HEK293 (cell line): ENCODE data around the gene CD3D.
A peak's percentile ranks its signal among the peaks of the same experiment; 100 is the strongest.

Source experiments
- CTCF ChIA-PET: fragments of 350-600 bp; formaldehyde crosslinking; extraction: SDS; loops from one replicate; lab custom pipeline; 2021; ENCODE audit warnings: antibody characterized with exemption; lab: Yijun Ruan, JAX
- POLR2A ChIA-PET: fragments of 300-600 bp; formaldehyde crosslinking; extraction: SDS; loops from one replicate; lab custom pipeline; 2020; ENCODE audit warnings: antibody characterized with exemption, inconsistent platforms; lab: Yijun Ruan, JAX
- H3K27ac ChIP-seq: fragments of 200-500 bp; sonication (Bioruptor generic); 2 replicates; pipeline ENCODE4 v1.5.1; 2014; ENCODE audit warnings: low read depth, low read length, control low read depth, inconsistent platforms; ENCODE audit errors: extremely low read depth
- H3K36me3 ChIP-seq, 2 experiments: fragments of 200-500 bp in 1 of 2; sonication (Bioruptor generic) in 1 of 2; 1 replicate in 1 of 2; 2 replicates in 1 of 2; pipeline ENCODE4 v1.5.1; 2014 to 2017; ENCODE audit warnings: inconsistent platforms in 2 of 2, low read length in 2 of 2; ENCODE audit not compliant: control insufficient read depth in 2 of 2, insufficient read depth in 1 of 2
- H3K4me1 ChIP-seq: fragments of 200-500 bp; sonication (Bioruptor generic); 2 replicates; pipeline ENCODE4 v1.5.1; 2014; ENCODE audit warnings: mild to moderate bottlenecking, low read length, inconsistent platforms; ENCODE audit not compliant: control insufficient read depth, insufficient read depth
- H3K4me3 ChIP-seq: 2 replicates; pipeline ENCODE4 v1.5.1; 2011; ENCODE audit warnings: low read depth, mild to moderate bottlenecking, control low read depth, low read length, moderate library complexity
- H3K9me3 ChIP-seq: fragments of 200-500 bp; sonication (Bioruptor generic); 2 replicates; pipeline ENCODE4 v1.5.1; 2014; ENCODE audit warnings: low read depth, low read length, inconsistent platforms; ENCODE audit not compliant: control insufficient read depth, insufficient read depth
- PBX3 ChIP-seq: sonication (generic); formaldehyde crosslinking; IDR thresholded peaks from 2 replicates; pipeline ENCODE4 v1.8.1; 2022; ENCODE audit warnings: mild to moderate bottlenecking, moderate library complexity, missing genetic modification reagents
- SETDB1 ChIP-seq: IDR thresholded peaks from one replicate; pipeline ENCODE4 v1.6.1; 2017; ENCODE audit warnings: mild to moderate bottlenecking, low read length, moderate library complexity, mixed read lengths; ENCODE audit not compliant: insufficient read length
- SP3 ChIP-seq: fragments of 450-650 bp; formaldehyde crosslinking; IDR thresholded peaks from 2 replicates; pipeline ENCODE4 v1.5.1; 2016; ENCODE audit warnings: missing biosample characterization, missing genetic modification characterization
- ZBTB44 ChIP-seq: fragments of 450-650 bp; IDR thresholded peaks from 2 replicates; pipeline ENCODE4 v1.5.1; 2018; ENCODE audit warnings: missing biosample characterization, mild to moderate bottlenecking, missing genetic modification characterization
- ZNF18 ChIP-seq: fragments of 450-650 bp; formaldehyde crosslinking; IDR thresholded peaks from 2 replicates; pipeline ENCODE4 v1.5.1; 2016; ENCODE audit warnings: missing biosample characterization, missing genetic modification characterization
- ZNF2 ChIP-seq: fragments of 450-650 bp; formaldehyde crosslinking; IDR thresholded peaks from 2 replicates; pipeline ENCODE4 v1.5.1; 2016; ENCODE audit warnings: missing biosample characterization, missing genetic modification characterization
- ZNF335 ChIP-seq: fragments of 450-650 bp; formaldehyde crosslinking; conservative IDR thresholded peaks from 2 replicates; pipeline ENCODE4 v1.5.1; 2016; ENCODE audit warnings: missing biosample characterization, missing genetic modification characterization
- ZNF362 ChIP-seq: fragments of 450-650 bp; formaldehyde crosslinking; IDR thresholded peaks from 2 replicates; pipeline ENCODE4 v1.5.1; 2016; ENCODE audit warnings: missing biosample characterization, missing genetic modification characterization
- ZNF404 ChIP-seq: fragments of 450-650 bp; formaldehyde crosslinking; IDR thresholded peaks from 2 replicates; pipeline ENCODE4 v1.5.1; 2017; ENCODE audit warnings: missing biosample characterization, missing genetic modification characterization
- ZNF513 ChIP-seq: fragments of 450-650 bp; IDR thresholded peaks from 2 replicates; pipeline ENCODE4 v1.5.1; 2018; ENCODE audit warnings: missing biosample characterization, missing genetic modification characterization
- ZNF521 ChIP-seq: fragments of 450-650 bp; formaldehyde crosslinking; IDR thresholded peaks from 2 replicates; pipeline ENCODE4 v1.5.1; 2017; ENCODE audit warnings: missing biosample characterization, mild to moderate bottlenecking, missing genetic modification characterization
- ZNF596 ChIP-seq: fragments of 450-650 bp; IDR thresholded peaks from 2 replicates; pipeline ENCODE4 v1.5.0; 2018; ENCODE audit warnings: missing biosample characterization, mild to moderate bottlenecking, missing genetic modification characterization, moderate library complexity
- ZNF621 ChIP-seq: fragments of 450-650 bp; formaldehyde crosslinking; IDR thresholded peaks from 2 replicates; pipeline ENCODE4 v1.5.1; 2017; ENCODE audit warnings: missing biosample characterization, missing genetic modification characterization
- ZNF654 ChIP-seq: fragments of 450-650 bp; formaldehyde crosslinking; IDR thresholded peaks from 2 replicates; pipeline ENCODE4 v1.5.1; 2016; ENCODE audit warnings: low read depth, missing biosample characterization, missing genetic modification characterization
- ZNF658 ChIP-seq: fragments of 450-650 bp; formaldehyde crosslinking; IDR thresholded peaks from 2 replicates; pipeline ENCODE4; 2016; ENCODE audit warnings: missing biosample characterization, missing genetic modification characterization
- ZNF660 ChIP-seq: fragments of 450-650 bp; IDR thresholded peaks from 2 replicates; pipeline ENCODE4 v1.5.1; 2018; ENCODE audit warnings: missing biosample characterization, mild to moderate bottlenecking, missing genetic modification characterization
- ZNF692 ChIP-seq: fragments of 450-650 bp; formaldehyde crosslinking; IDR thresholded peaks from 2 replicates; pipeline ENCODE4 v1.5.1; 2016; ENCODE audit warnings: missing biosample characterization, missing genetic modification characterization
- ZSCAN5A ChIP-seq: fragments of 450-650 bp; formaldehyde crosslinking; IDR thresholded peaks from 2 replicates; pipeline ENCODE4 v1.5.1; 2016; ENCODE audit warnings: missing biosample characterization, missing genetic modification characterization

Gene CD3D

GRCh38 chr11:118359295-118359958 lies 16.9 kb upstream of the CD3D start, which contains the start of gene UBE4A (continued):
- TF ChIP-seq ZNF692 (peak; percentile 48; the same call in 1 of the 2 replicates), ZNF335 (tag by site-specific recombination) (peak; percentile 72)
- TF ChIP-seq, all 188 proteins: peak for 30

GRCh38 chr11:118358071-118358470 lies 15.6 kb upstream of the CD3D start:
- H3K36me3 ChIP-seq = peaks cover 0 to 7% of the 10 kb centered on the region in 2 experiments; a peak in 2 of 3 replicates
- POLR2A ChIA-PET = no interaction called here
- H3K4me3 ChIP-seq = no peak overlapping the region
- CTCF ChIA-PET = interaction anchor here (0.7 to 1.1 kb wide), 2 partner anchors 9 to 162 kb away, joined by 3 to 4 read pairs; no protein-coding TSS in a partner anchor
- 0 out of 2 replicates have a peak, but pooled peaks cover 2% of the 10 kb centered on the region for H3K4me1 ChIP-seq
- H3K9me3 ChIP-seq = no peaks in the 10 kb centered on the region
- H3K27ac ChIP-seq = no peak overlapping the region
- no peak for TF ChIP-seq PBX3
- TF ChIP-seq ZNF660 (tag by site-specific recombination) = 0 out of 2 replicates have a peak, but pooled peaks have one; percentile 25
- no peak for TF ChIP-seq ZNF521 (tag by site-specific recombination)
- no peak for TF ChIP-seq ZNF596 (tag by site-specific recombination)

- Histone ChIP-seq H3K27ac (no peak overlapping the region), H3K4me3 (no peak overlapping the region), H3K36me3 (no peaks in the 10 kb centered on the region), H3K4me1 (no peaks in the 10 kb centered on the region), H3K9me3 (no peaks in the 10 kb centered on the region)
- ChIA-PET CTCF (interaction anchor here (0.6 to 4.8 kb wide), 17 partner anchors 10 to 234 kb away, joined by 3 to 52 read pairs (median 4); no protein-coding TSS in a partner anchor), POLR2A (no interaction called here)
- TF ChIP-seq ZNF654 (tag by site-specific recombination) (peak; percentile 49), SETDB1 (no peak), ZSCAN5A (tag by site-specific recombination) (no peak), ZNF658 (tag by site-specific recombination) (no peak), SP3 (tag by site-specific recombination) (no peak), ZNF335 (tag by site-specific recombination) (no peak), ZBTB44 (tag by site-specific recombination) (no peak), ZNF621 (no peak), ZNF362 (peak; percentile 68; the same call in 1 of the 2 replicates), ZNF513 (tag by site-specific recombination) (no peak), ZNF404 (no peak), ZNF18 (tag by site-specific recombination) (no peak), ZNF2 (tag by site-specific recombination) (0 out of 2 replicates have a peak, but pooled peaks have one; percentile 34)
Measured at GRCh38 chr11:118353084-118353710, 10.7 kb upstream of the CD3D start.
